Esophagus squamous epithelium (tissue), 5 donors: Measurements from ENCODE around the gene NR5A2. TPM values are rescaled to one million over a fixed set of nuclear protein-coding genes. Genes with fewer than 3 reads are reported as not detected.

Experiments used
- DNase-seq: peaks from one replicate; lab custom pipeline; 2025; lab: John Stamatoyannopoulos, UW
- H3K27ac ChIP-seq, 4 donors: fragments of 200-600 bp; sonication (generic); one replicate each; pipeline ENCODE4 v1.5.1; 2016 to 2019; ENCODE audit warnings: mild to moderate bottlenecking in 1 of 4
- H3K27me3 ChIP-seq, 4 donors: fragments of 200-600 bp; sonication (generic); 1 replicate in 3 of 4; 2 replicates in 1 of 4; pipeline versions ENCODE4 v1.5.1 to v1.6.0; 2017 to 2021; ENCODE audit warnings: antibody characterized with exemption in 1 of 4
- H3K36me3 ChIP-seq, 3 donors: fragments of 200-600 bp; sonication (generic); one replicate each; pipeline ENCODE4 v1.5.1; 2016 to 2019
- H3K4me1 ChIP-seq, 3 donors: fragments of 200-600 bp; sonication (generic); one replicate each; pipeline ENCODE4 v1.5.1; 2017 to 2019
- H3K4me3 ChIP-seq, 4 donors: fragments of 200-600 bp; sonication (generic); 1 replicate in 3 of 4; 2 replicates in 1 of 4; pipeline ENCODE4 v1.5.1; 2016 to 2019; ENCODE audit warnings: mild to moderate bottlenecking in 2 of 4, moderate library complexity in 1 of 4
- H3K9me3 ChIP-seq, 3 donors: fragments of 200-600 bp; sonication (generic); one replicate each; pipeline ENCODE4 v1.5.1; 2016 to 2019
- POLR2A ChIP-seq, 4 donors: fragments of 450-650 bp; IDR thresholded peaks; one replicate each; pipeline ENCODE4 v1.6.1; 2017; ENCODE audit warnings: antibody characterized with exemption in 4 of 4, mild to moderate bottlenecking in 4 of 4, moderate library complexity in 3 of 4
- WGBS, 2 donors: methylation state at CpG; one replicate each; pipeline ENCODE4 v1.1.5; 2018; 5-methylcytosine and 5-hydroxymethylcytosine counted together
- intact Hi-C: fragments of 100-400 bp; cut with DNase I; formaldehyde crosslinking; loops from one replicate; pipeline ENCODE4 v1.15.0; 2022
- total RNA-seq, 4 donors: library from RNA; depleted of rRNA; stranded (reverse); fragments of >200 nt; gene quantifications; one replicate each; pipeline ENCODE4 v1.1.0, GENCODE V29; 2016
- TF ChIP-seq, protein P1 (sequence below), 6 experiments: fragments of 450-650 bp in 4 of 6; fragments of 200-600 bp in 2 of 6; sonication (generic) in 2 of 6; IDR thresholded peaks; one replicate each; pipeline ENCODE4 v1.5.1; 2016 to 2019; ENCODE audit warnings: antibody characterized with exemption in 6 of 6, mild to moderate bottlenecking in 4 of 6, moderate library complexity in 4 of 6
- donor health status: DM: yes; HTN: yes; CAD: no.

NR5A2 gene
- total RNA-seq, 4 donors from 2014 or later: 0.30 to 4.2 (median 0.87) TPM

DNA sequence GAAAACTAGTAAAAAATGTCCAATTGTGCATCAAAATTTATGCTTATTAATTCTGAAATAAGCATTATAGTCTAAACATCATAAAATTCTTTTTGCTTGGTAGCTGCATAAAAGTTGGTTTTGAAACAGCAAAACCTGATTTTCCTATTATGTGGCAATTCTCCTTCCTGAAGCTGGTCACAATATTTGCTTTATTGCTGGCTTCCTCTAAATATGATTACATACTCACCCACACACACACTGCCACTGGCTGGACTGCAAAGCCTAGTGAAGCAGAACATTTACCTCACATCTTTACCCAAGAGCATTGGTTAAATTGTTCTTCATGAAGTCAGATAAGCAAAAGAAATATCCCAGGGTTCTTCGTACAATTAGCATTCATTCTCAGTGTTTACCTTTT is 103.0 kb downstream of the NR5A2 start:
- H3K9me3 ChIP-seq: no peaks in the 10 kb centered on the region
- WGBS, 2 donors: 50 to 61% methylated on average over 1 of the region's 1 CpG
- TF ChIP-seq, protein P1, sequence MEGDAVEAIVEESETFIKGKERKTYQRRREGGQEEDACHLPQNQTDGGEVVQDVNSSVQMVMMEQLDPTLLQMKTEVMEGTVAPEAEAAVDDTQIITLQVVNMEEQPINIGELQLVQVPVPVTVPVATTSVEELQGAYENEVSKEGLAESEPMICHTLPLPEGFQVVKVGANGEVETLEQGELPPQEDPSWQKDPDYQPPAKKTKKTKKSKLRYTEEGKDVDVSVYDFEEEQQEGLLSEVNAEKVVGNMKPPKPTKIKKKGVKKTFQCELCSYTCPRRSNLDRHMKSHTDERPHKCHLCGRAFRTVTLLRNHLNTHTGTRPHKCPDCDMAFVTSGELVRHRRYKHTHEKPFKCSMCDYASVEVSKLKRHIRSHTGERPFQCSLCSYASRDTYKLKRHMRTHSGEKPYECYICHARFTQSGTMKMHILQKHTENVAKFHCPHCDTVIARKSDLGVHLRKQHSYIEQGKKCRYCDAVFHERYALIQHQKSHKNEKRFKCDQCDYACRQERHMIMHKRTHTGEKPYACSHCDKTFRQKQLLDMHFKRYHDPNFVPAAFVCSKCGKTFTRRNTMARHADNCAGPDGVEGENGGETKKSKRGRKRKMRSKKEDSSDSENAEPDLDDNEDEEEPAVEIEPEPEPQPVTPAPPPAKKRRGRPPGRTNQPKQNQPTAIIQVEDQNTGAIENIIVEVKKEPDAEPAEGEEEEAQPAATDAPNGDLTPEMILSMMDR (IDR thresholded peaks at IDR 0.05): no peak
- no peak for TF ChIP-seq POLR2A (IDR thresholded peaks at IDR 0.05)
- DNase-seq: no peak
- intact Hi-C loops: loop anchor here (10.0 kb wide), 1 partner anchor 354 kb away; no protein-coding TSS in a partner anchor
- H3K27ac ChIP-seq: no peak overlapping the region
- H3K27me3 ChIP-seq: peaks cover 0 to 8% (median 0%) of the 10 kb centered on the region in 4 donors
- H3K36me3 ChIP-seq: no peaks in the 10 kb centered on the region
- no peak overlapping the region for H3K4me3 ChIP-seq
- H3K4me1 ChIP-seq: no peaks in the 10 kb centered on the region

DNA sequence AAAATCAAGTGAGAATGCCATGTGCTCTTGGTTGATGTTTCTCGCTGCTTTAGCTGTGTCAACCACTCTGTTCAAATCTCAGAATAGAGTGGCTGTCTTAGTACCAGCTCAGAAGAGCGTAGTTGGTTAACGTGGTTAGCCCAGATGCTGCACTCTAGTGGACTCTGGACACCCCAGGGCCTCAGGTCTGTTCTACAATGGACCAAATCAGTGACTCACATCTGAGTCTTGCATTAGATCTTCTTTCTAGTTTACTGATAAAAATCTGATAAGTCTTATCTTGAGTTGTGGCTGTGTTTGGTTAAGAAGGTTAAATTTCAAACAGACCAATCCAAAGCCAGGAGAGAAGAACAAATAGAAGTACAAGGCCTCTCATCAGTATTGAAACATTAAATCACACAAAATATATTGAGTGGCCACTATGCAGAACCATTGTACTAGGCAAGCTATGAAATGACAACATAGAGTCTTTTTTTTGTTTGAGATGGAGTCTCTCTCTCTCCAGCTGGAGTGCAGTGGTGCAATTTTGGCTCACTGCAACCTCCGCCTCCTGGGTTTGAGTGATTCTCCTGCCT is 104.1 kb downstream of the NR5A2 start:
- Histone ChIP-seq H3K9me3 (no peaks in the 10 kb centered on the region), H3K4me1 (no peaks in the 10 kb centered on the region), H3K36me3 (no peaks in the 10 kb centered on the region), H3K27ac (no peak overlapping the region), H3K27me3 (peaks cover 0 to 8% (median 0%) of the 10 kb centered on the region in 4 donors), H3K4me3 (no peak overlapping the region)
- TF ChIP-seq, protein P1 (IDR thresholded peaks at IDR 0.05): no peak
- no peak for TF ChIP-seq POLR2A (IDR thresholded peaks at IDR 0.05)
- 87 to 91% methylated on average over 4 of the region's 4 CpGs for WGBS, 2 donors
- DNase-seq: no peak
- intact Hi-C loops: loop anchor here (10.0 kb wide), 1 partner anchor 353 kb away; no protein-coding TSS in a partner anchor

DNA sequence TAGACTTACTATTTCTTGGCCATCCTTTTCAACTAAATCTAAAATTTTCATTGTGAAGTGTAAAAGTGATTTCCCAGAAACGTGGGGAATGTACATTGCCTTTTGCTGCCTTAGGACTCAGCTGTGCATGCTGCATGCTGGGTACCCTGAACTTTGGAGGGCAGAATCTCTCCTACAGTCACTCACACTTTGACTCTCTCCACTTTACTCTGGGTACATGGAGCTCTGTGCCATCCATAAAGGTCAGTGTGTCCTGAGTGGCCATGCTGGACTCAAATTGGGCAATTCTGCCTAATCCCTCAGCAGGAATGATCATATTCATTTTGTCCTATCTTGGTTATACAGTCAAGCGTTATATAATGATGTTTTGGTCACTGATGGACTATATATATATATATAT is 105.6 kb downstream of the NR5A2 start:
- Histone ChIP-seq H3K4me3 (no peak overlapping the region), H3K9me3 (no peaks in the 10 kb centered on the region), H3K36me3 (no peaks in the 10 kb centered on the region), H3K27me3 (peaks cover 0 to 5% (median 0%) of the 10 kb centered on the region in 4 donors), H3K27ac (no peak overlapping the region), H3K4me1 (no peaks in the 10 kb centered on the region)
- no peak for DNase-seq
- TF ChIP-seq POLR2A (IDR thresholded peaks at IDR 0.05): no peak
- TF ChIP-seq, protein P1 (IDR thresholded peaks at IDR 0.05): no peak
- intact Hi-C loops: loop anchor here (10.0 kb wide), 1 partner anchor 352 kb away; no protein-coding TSS in a partner anchor
- WGBS, 2 donors: 67 to 68% methylated on average over 2 of the region's 2 CpGs

DNA sequence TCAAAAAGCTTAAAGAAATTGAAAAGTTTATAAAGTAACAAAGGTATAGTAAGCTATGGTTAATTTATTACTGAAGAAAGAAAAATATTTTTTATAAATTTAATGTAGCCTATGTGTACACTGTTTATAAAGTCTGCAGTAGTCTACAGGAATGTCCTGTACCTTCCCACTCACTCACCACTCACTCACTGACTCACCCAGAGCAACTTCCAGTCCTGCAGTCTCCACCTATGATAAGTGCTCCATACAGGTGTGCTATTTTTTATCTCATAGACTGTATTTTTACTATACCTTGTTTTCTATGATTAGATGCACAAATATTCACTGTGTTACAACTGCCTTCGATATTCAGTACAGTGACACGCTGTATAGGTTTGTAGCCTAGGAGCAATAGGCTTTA is 106.6 kb downstream of the NR5A2 start:
- Histone ChIP-seq H3K4me3 (no peak overlapping the region), H3K27ac (no peak overlapping the region), H3K9me3 (no peaks in the 10 kb centered on the region), H3K27me3 (no peaks in the 10 kb centered on the region), H3K36me3 (no peaks in the 10 kb centered on the region), H3K4me1 (no peaks in the 10 kb centered on the region)
- 79 to 86% methylated on average over 2 of the region's 2 CpGs for WGBS, 2 donors
- no peak for DNase-seq
- intact Hi-C loops: loop anchor here (10.0 kb wide), 1 partner anchor 351 kb away; no protein-coding TSS in a partner anchor
- TF ChIP-seq, protein P1 (IDR thresholded peaks at IDR 0.05): no peak
- TF ChIP-seq POLR2A (IDR thresholded peaks at IDR 0.05): no peak

DNA sequence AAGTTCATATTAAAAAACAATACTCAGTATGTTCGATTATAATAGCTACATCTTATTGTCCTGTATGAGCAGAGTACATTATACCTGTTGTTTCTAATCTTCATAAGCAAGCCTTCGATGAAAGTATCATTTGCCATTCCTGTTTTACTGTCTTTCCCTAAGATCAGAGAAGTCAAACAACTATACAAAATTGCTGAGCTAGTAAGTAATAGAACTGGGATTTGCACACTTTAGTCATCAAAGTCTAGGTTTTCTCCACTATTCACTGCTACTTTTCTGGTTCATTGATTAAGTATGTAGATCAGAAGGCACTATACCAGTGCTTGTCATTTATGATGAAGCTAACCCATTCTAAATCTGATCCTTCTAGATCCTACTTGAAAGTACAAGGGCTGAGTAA is 108.9 kb downstream of the NR5A2 start:
- H3K9me3 ChIP-seq: no peaks in the 10 kb centered on the region
- intact Hi-C loops: loop anchor here (10.0 kb wide), 1 partner anchor 348 kb away; no protein-coding TSS in a partner anchor
- WGBS, 2 donors: 75 to 80% methylated on average over 2 of the region's 2 CpGs
- no peak for TF ChIP-seq POLR2A (IDR thresholded peaks at IDR 0.05)
- TF ChIP-seq, protein P1 (IDR thresholded peaks at IDR 0.05): no peak
- no peaks in the 10 kb centered on the region for H3K27me3 ChIP-seq
- no peak overlapping the region for H3K27ac ChIP-seq
- no peaks in the 10 kb centered on the region for H3K4me1 ChIP-seq
- no peak overlapping the region for H3K4me3 ChIP-seq
- no peaks in the 10 kb centered on the region for H3K36me3 ChIP-seq
- DNase-seq: no peak
